Activated CD4-positive, CD25-positive, alpha-beta regulatory T cell treated with anti-CD3 and anti-CD28 coated beads, Interleukin-2, amount 50 U/mL, for 24 hours (primary cell): ENCODE data around the gene MRPL2.
"Not testable (repeated sequence)": the region's sequence is repeated elsewhere in the genome, so short reads cannot be mapped to it uniquely, and the experiment has no call there.

Source experiments
- ATAC-seq, 2 donors: fragments of 150-1000 bp; cut with Tn5 transposase; one replicate each; pipeline ENCODE4 v1.10.0; 2021; ENCODE audit warnings: mild to moderate bottlenecking in 1 of 2, moderate library complexity in 1 of 2

Gene MRPL2

DNA sequence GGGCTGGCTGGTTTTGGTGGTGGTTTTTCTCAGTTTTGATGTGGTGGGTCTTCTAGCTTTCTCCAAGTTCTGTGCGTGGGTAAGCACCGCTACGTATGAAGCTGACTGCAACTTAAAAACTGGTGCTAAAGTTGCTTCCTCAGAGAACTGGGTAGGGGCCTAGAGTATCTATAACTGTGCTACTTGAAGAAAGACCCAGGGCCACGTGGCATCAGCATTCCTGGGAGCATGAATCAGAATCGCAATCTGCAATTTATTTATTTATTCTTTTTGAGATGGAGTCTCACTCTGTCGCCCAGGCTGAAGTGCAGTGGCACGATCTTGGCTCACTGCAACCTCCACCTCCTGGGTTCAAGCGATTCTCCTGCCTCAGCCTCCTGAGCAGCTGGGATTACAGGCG lies 22.7 kb upstream of the MRPL2 start:
- ATAC-seq: not testable (repeated sequence)

DNA sequence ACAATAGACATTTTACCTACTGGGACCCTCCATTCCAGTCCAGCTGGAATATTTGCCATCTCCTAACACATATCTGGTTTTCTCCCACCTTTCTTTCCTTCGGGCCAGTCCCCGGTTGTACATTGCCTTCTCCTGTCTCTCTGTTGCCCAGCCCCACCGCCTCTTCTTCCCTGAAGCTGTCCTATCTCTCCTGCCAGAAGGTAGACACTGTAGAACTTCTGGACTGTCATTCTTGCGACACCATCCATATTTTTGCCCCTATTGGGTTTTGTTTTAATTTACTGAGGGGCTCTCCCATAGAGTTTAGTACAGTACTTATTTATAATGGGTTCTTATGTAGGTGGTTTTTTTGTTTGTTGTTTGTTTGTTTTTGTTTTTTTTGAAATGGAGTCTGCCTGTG lies 21.8 kb upstream of the MRPL2 start:
- no peak for ATAC-seq

DNA sequence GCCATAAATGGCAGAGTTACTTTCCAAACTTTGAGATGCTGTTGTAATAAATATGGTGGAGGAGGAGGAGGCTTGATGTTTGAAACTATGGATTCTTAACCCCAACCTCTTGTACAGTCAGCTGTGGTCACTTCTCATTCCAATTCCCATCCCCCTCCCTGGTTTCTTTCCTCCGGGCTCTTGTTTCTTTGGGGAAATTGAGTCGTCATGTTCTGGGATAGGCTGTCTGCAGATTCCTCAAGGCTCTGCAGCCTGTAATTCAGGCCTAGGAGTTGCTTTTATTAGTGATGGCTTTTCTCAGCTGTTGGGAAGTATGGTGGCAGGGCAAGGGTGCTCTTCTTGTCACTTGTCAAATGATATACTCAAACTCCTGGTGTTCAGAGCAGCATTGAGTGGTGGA lies 19.5 kb upstream of the MRPL2 start:
- no peak for ATAC-seq

DNA sequence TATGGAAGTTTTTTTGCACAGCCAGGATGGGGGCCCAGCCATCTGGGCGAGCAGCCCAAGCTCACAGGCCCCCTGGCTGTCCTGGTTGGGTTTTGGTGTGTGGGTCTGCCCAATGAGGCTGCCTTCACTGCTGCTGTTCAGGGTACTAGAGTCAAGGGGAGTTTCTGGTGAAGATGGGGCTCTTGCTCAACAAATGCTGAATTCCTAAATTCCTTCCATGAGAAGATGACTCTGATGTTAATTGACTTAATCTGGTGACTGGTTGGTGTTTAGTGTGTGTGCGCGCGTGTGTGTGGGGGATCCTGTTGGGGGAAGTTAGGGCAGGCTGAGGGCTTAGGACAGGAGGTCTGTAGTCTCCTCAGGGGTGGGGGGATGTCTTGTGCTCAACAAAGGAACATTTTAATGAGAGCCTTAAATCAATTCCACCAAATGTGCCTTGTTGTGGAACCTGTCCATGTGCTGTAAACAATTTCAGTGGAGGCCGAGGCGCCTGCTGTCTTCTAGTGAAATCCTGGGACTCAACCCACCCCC lies 18.8 kb upstream of the MRPL2 start:
- ATAC-seq: no peak

DNA sequence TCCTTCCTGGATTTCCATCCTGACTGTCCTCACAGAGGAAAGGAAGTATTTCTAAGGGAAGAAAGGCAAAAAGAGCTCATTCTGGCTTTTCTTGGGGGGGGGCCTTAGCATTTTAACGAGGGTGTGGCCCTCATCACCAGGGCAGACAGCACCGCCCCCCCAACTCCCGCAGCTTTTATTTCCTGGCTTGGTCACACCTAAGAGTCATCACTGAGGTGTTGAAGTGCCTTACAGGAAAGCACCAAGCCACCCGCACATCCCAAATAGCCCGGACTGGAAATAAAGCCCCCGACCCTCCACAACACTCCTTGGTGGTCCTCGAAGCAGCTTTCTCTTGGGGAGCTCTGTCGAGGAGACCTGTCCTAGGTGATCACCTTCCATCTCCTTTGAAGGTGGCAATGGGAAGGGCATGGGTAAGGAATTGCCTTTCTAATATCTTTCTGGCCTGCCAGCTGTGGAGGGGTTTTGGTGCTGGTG lies 18.1 kb upstream of the MRPL2 start:
- ATAC-seq: no peak

GRCh38 chr6:43076464-43077332 lies 17.5 kb upstream of the MRPL2 start:
- no peak for ATAC-seq

DNA sequence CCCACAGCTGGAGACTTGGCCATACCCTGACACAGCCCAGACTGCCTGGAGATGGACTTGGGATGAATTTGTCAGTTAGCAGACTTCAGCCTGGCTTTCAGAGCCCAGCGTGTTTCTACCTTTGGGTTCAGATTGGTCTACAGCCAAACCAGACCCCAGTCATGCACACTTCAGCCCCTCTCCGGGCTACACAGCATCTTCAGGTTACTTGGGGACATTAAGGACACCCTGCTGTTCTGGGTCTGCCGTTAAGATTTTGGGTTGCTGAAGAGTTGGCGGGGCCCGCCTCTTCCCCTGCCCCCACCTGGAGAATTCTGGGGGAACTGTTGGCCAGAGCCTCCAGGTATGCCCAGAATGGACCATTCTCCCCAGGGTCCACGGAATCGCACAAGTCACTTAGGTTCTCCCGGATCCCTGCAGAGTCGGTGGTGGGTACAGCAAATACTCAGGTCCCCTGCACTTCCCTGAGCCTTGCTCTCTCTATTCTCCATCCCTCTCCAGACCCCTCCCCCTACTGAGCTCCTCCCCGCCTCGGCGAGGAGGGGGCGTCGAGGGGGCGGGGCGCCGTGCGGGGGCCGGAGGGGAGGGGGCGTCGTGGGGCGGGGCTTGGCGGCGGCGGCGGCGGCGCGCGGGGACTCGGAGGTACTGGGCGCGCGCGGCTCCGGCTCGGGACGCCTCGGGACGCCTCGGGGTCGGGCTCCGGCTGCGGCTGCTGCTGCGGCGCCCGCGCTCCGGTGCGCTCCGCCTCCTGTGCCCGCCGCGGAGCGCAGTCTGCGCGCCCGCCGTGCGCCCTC lies 16.6 kb upstream of the MRPL2 start, which contains the start of gene PTK7:
TSS of gene PTK7 (plus strand) at position 645 of the 794 bp plus-strand sequence. CDS start 175 bp downstream, outside the sequence.
- ATAC-seq: peak; percentile 41 to 45

GRCh38 chr6:43074847-43075669 lies 15.8 kb upstream of the MRPL2 start:
- no peak for ATAC-seq

GRCh38 chr6:43070028-43070632 lies 10.9 kb upstream of the MRPL2 start:
- ATAC-seq: no peak

- no peak for ATAC-seq
Observed at GRCh38 chr6:43062818-43063217, 3.6 kb upstream of the MRPL2 start.

GRCh38 chr6:43061861-43062260 lies 2.6 kb upstream of the MRPL2 start:
- ATAC-seq: no peak

GRCh38 chr6:43060755-43061633 lies 1.8 kb upstream of the MRPL2 start:
- no peak for ATAC-seq

DNA sequence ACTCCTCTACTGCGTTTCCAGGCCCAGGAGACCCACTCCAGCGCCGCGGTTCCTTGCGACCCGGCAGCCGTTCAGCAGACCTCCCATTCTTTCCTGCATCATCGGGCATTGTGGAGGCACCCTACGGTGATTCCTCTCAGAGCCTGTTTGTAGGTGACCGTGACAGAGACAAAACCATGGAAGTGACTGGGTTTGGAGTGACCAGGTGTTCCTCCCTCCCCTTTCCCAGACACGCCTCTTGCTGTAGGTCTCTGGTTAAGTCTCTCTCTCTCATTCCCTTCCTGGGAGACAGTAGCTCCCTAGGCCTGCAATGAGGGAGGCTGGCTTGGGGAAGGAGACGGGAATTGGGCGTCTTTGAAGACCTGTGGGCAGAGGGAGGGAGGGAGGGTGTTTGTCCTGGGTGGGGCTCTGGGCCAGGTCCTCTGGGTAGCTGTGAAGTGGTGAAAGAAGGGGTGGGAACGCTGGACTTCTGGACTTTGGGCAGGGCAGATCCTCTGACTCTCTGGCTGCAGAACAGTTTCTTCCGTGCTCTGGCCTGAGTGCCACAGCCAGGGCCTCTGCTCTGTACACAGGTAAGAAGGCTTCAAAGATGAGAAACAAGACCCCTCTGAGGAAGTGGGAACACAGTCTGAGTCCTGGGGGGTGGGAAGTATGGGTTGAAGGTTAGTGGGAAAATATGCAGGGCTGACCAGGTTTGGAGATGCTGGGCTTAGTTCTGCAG lies 960 bp upstream of the MRPL2 start:
- ATAC-seq: no peak

DNA sequence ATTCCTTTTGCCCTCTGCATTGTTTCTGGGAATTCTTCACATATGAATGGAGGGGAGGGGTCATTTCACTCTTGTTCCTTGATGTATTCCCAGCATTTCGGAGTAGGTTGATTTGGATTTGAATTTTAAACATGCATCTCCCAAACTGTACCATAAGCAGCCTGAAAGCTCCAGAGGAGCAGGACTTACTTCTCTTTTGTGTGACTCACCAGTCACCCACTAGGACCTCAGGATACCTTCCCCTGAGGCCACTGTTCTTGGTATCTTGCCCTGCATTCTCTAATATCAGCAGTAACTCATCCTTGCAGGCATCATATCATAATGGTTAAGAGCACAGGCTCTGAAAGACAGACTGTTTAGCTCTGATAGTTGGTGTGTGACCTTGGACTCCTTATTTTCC lies 703 bp downstream of the MRPL2 start:
- ATAC-seq: no peak

- no peak for ATAC-seq
Observed at GRCh38 chr6:43055966-43056365, 3.3 kb downstream of the MRPL2 start.

- no peak for ATAC-seq
Observed at GRCh38 chr6:43054206-43054943, 4.9 kb downstream of the MRPL2 start.

GRCh38 chr6:43053545-43054205 lies 5.6 kb downstream of the MRPL2 start, which contains the start of gene CUL7:
CUL7 (minus strand) TSS chr6:43053851; CDS start chr6:43052788, 1,063 bp downstream.
- peak; percentile 99 to 100 for ATAC-seq

DNA sequence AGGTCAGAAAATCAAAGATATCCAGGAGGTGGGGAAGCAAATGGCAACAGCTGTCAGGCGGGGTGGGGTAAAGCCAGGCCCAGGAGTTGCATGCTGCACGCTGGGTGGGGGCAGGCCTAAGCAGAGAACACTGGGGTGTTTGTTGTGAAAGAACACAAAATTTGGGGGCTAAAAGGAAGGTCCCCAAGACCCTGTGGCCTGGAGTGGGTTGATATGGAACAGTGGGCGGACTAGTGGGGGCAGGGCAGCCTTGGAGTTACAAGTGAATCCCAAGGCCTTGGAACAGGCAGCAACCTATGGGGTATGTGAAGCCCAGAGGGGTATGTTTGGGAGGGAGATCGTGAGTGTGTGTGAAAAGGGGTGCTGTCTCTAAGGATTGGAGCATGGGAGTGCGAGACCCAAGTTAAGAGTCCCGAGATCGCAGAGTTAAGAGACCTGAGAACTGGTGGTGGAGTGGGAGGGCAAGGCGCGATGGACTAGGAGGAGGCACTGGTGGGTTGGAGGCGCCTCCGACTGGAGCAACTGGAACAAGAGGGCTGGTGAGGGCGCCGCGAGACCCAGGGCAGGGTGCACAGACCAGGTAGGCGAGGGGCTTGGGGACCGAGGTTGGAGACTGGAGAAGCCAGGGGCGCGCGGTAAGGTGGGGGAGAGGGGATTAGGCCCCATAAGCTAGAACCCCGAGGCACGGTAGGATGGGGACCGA lies 6.2 kb downstream of the MRPL2 start:
- ATAC-seq: peak; percentile 6
